Common myeloid progenitor, CD34-positive (primary cell): ENCODE results near the gene AMIGO1.

Experiments
- CTCF ChIA-PET: fragments of 350-600 bp; sonication (Branson Sonifier 250); formaldehyde crosslinking; loops from one replicate; lab custom pipeline; 2021; ENCODE audit warnings: antibody characterized with exemption; lab: Charles Lee
- POLR2A ChIA-PET: fragments of 350-600 bp; sonication (Branson Sonifier 250); formaldehyde crosslinking; loops from one replicate; lab custom pipeline; 2021; ENCODE audit warnings: antibody characterized with exemption; lab: Charles Lee
- DNase-seq, 3 donors: peaks; one replicate each; pipeline versions ENCODE4 v3.0.0 to v3.0.0-alpha.2; 2013
- H3K27ac ChIP-seq, 2 experiments: 1 replicate in 1 of 2; 2 replicates in 1 of 2; pipeline ENCODE4 v1.7.0; 2013; ENCODE audit warnings: inconsistent platforms in 2 of 2, low read length in 2 of 2, mild to moderate bottlenecking in 2 of 2, low read depth in 1 of 2, moderate library complexity in 1 of 2; ENCODE audit not compliant: severe bottlenecking in 2 of 2, insufficient read depth in 1 of 2, poor library complexity in 1 of 2
- H3K27me3 ChIP-seq, 5 experiments: replicated peaks in 2 of 5; 1 replicate in 3 of 5; 2 replicates in 2 of 5; pipeline versions ENCODE4 v1.6.1 to v1.7.0; 2013; ENCODE audit warnings: low read length in 4 of 5, mild to moderate bottlenecking in 2 of 5, moderate library complexity in 2 of 5, inconsistent platforms in 1 of 5; ENCODE audit not compliant: insufficient read depth in 5 of 5, control insufficient read depth in 4 of 5
- H3K36me3 ChIP-seq, 4 experiments: 1 replicate in 2 of 4; 2 replicates in 2 of 4; pipeline versions ENCODE4 v1.6.1 to v1.7.0; 2013; ENCODE audit warnings: low read length in 3 of 4, control low read depth in 1 of 4, mild to moderate bottlenecking in 1 of 4; ENCODE audit not compliant: control insufficient read depth in 4 of 4, insufficient read depth in 4 of 4
- H3K4me1 ChIP-seq, 4 experiments: 1 replicate in 3 of 4; 2 replicates in 1 of 4; pipeline versions ENCODE4 v1.6.1 to v1.7.1; 2013; ENCODE audit warnings: low read length in 3 of 4, mild to moderate bottlenecking in 3 of 4, control low read depth in 1 of 4, inconsistent platforms in 1 of 4, moderate library complexity in 1 of 4; ENCODE audit not compliant: control insufficient read depth in 4 of 4, insufficient read depth in 4 of 4; ENCODE audit errors: control extremely low read depth in 1 of 4
- H3K4me3 ChIP-seq, 7 experiments: 1 replicate in 4 of 7; 2 replicates in 3 of 7; pipeline versions ENCODE4 v1.5.1 to v1.7.0; 2013; ENCODE audit warnings: mild to moderate bottlenecking in 7 of 7, low read length in 6 of 7, moderate library complexity in 6 of 7, inconsistent platforms in 2 of 7, low read depth in 2 of 7, control low read depth in 1 of 7; ENCODE audit not compliant: insufficient read depth in 4 of 7, control insufficient read depth in 1 of 7; ENCODE audit errors: extremely low read depth in 1 of 7
- H3K9me3 ChIP-seq, 5 experiments: 1 replicate in 4 of 5; 2 replicates in 1 of 5; pipeline versions ENCODE4 v1.6.1 to v1.7.1; 2013; ENCODE audit warnings: low read length in 4 of 5, mild to moderate bottlenecking in 2 of 5, inconsistent platforms in 1 of 5, low read depth in 1 of 5, moderate library complexity in 1 of 5; ENCODE audit not compliant: control insufficient read depth in 4 of 5, insufficient read depth in 2 of 5; ENCODE audit errors: control extremely low read depth in 1 of 5
- WGBS: methylation state at CpG from one replicate; pipeline ENCODE4 v1.1.5; 2013; ENCODE audit not compliant: insufficient coverage; 5-methylcytosine and 5-hydroxymethylcytosine counted together

AMIGO1 gene

DNA sequence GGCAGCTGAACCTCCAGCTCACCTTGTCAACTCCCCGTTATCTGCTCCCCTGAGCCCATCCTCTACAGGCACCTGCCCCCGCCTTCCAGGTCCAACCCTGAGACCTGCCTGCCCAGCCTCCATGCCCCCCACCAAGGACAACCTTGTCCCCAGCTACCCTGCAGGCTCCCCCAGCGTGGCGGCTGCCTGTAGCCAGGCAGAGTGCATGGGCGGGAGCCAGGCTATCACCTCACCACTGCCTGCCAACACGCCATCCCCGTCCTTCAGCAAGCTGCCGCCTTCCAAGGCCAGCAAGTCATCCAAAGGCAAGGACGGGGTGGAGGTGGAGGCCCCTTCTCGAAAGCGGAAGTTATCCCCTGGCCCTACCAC, 18.6 kb downstream of the AMIGO1 start:
- no peak for DNase-seq
- no peaks in the 10 kb centered on the region for H3K27me3 ChIP-seq
- H3K4me1 ChIP-seq = peaks cover 0 to 16% (median 10%) of the 10 kb centered on the region in 4 experiments
- 99% methylated on average over 10 of the region's 11 CpGs for WGBS
- no peaks in the 10 kb centered on the region for H3K9me3 ChIP-seq
- peaks cover 0 to 37% (median 12%) of the 10 kb centered on the region in 4 experiments for H3K36me3 ChIP-seq
- H3K27ac ChIP-seq = no peak overlapping the region
- ChIA-PET POLR2A (interaction anchor here (1.0 kb wide), 1 partner anchor 22 kb away, joined by 4 read pairs; no protein-coding TSS in a partner anchor), CTCF (interaction anchor here (0.9 to 39.1 kb wide), 13 partner anchors 9 to 133 kb away, joined by 3 to 1203 read pairs (median 5); partner anchors contain the start of genes AMIGO1 and GPR61)
- H3K4me3 ChIP-seq = no peak overlapping the region

DNA sequence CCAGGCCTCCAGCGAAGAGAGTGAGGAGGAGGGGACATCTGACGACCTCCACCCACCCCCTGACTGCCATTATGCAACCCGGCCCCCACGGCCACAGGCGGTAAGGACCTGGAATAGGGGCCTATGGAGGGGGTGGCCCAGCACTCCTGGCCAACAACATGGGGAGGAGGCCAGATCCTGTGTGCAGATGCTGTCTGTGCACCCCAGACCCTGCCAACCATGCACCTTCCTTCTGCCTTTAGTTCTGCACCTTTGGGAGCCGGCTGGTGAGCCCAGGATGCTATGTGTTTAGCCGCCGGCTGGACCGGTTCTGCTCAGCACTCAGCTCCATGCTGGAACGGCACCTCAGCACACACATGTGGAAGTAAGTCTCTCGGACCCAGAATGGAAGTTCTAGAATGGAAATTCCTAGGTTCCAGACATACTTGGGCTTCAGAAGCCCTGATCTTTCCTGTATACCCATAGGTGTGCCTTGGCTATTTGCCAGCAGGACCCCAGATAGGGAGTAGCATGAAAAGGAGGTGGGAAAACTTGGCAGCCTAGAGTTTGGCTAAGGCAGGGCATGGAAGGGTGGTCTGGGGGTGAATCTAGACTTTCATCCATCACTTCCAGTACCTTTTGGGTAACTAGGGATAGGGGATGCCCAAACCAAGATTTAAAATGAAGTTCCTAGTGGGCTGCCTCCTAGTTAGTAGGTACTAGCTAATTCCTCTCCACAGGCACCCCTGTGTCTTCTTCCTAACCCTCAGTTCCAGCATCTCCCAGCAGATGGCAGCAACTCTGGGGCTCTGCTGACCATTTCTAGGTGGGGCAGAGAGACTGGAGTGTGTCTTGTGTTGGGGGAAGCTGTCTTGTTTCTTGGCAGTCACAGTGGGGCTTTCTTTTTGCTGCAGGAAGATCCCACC, 19.2 kb downstream of the AMIGO1 start:
- Histone ChIP-seq H3K27ac (no peak overlapping the region), H3K4me3 (no peak overlapping the region), H3K27me3 (no peaks in the 10 kb centered on the region), H3K4me1 (peaks cover 0 to 16% (median 11%) of the 10 kb centered on the region in 4 experiments), H3K36me3 (peaks cover 0 to 32% (median 11%) of the 10 kb centered on the region in 4 experiments), H3K9me3 (no peaks in the 10 kb centered on the region)
- CTCF ChIA-PET = interaction anchor here (0.6 to 39.1 kb wide), 13 partner anchors 8 to 508 kb away, joined by 3 to 1203 read pairs (median 5); partner anchors contain the start of genes AMIGO1 and GPR61
- peak; percentile 57 to 84 (median 73) for DNase-seq
- 91% methylated on average over 4 of the region's 11 CpGs for WGBS
- POLR2A ChIA-PET = interaction anchor here (1.0 kb wide), 1 partner anchor 21 kb away, joined by 4 read pairs; no protein-coding TSS in a partner anchor

DNA sequence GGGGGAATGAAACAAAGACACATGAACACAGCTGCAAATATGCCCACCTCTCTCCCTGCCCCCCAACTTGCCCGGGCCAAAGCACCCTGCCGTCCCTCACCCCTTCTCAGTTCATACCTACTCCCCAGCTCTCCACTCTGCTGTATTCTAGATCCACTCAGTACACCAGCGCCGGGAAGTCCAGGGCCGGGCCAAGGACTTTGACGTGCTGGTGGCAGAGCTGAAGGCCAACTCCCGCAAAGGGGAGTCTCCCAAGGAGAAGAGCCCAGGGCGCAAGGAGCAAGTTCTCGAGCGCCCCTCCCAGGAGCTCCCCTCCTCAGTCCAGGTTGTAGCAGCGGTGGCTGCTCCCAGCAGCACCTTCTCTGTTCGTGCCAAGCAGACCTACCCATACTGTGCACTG, 20.8 kb downstream of the AMIGO1 start:
- Histone ChIP-seq H3K27me3 (no peaks in the 10 kb centered on the region), H3K36me3 (peaks cover 0 to 32% (median 11%) of the 10 kb centered on the region in 4 experiments), H3K4me1 (peaks cover 0 to 15% (median 12%) of the 10 kb centered on the region in 4 experiments), H3K9me3 (no peaks in the 10 kb centered on the region), H3K27ac (no peak overlapping the region), H3K4me3 (no peak overlapping the region)
- no peak for DNase-seq
- WGBS = 96% methylated on average over 12 of the region's 12 CpGs
- ChIA-PET POLR2A (no interaction called here), CTCF (interaction anchor here (0.6 to 39.1 kb wide), 6 partner anchors 15 to 64 kb away, joined by 3 to 1203 read pairs (median 6); partner anchors contain the start of genes AMIGO1 and GPR61)

DNA sequence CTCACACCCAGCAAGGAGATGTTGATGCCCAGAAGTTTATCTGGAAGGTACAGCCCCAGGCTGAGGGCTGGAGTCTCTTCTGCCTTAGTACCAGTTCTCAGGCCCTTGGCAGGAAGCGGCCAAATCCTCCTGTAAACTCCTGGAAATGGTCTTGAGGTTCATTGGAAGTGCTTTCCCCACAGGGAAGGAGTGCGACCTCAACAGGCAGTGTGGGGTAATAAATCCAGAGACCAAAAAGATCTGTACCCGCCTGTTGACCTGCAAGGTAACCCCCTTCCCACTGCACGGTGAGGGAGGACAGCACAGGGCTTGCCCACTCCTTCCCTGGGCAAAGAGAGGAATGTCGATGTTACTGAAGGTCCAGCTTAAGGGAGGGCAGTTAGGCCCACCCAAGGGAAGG, 21.3 kb downstream of the AMIGO1 start:
- CTCF ChIA-PET = interaction anchor here (0.7 to 39.1 kb wide), 5 partner anchors 16 to 63 kb away, joined by 3 to 1203 read pairs (median 9); partner anchors contain the start of genes AMIGO1 and GPR61

DNA sequence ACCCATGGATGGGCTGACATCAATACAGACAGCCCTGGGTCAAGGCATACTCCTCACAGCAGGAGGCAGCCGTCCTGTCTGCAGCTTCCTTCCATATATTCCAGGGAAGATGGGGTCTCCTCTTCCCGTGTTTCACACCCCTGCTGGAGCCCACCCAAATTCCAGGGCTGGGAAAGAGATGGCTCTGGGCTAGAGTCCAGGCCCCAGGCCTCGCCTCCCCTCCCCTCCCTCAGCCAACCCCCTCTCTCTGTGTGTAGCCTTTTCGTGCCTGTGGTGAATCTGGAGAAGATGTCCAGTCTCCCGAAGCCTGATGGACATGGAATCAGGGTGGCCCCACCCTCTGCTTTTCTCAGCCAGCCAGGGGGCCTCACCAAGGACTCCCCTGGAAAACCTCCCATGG, 22.3 kb downstream of the AMIGO1 start:
- H3K4me1 ChIP-seq = peaks cover 0 to 19% (median 16%) of the 10 kb centered on the region in 4 experiments
- peaks cover 0 to 9% (median 0%) of the 10 kb centered on the region in 5 experiments for H3K27me3 ChIP-seq
- no peak overlapping the region for H3K27ac ChIP-seq
- CTCF ChIA-PET = interaction anchor here (18.0 to 39.1 kb wide), 2 partner anchors 17 to 47 kb away, joined by 232 to 1203 read pairs; partner anchors contain the start of genes AMIGO1 and GPR61
- 98% methylated on average over 4 of the region's 5 CpGs for WGBS
- no peak for DNase-seq
- H3K4me3 ChIP-seq = no peak overlapping the region
- POLR2A ChIA-PET = no interaction called here
- peaks cover 0 to 32% (median 11%) of the 10 kb centered on the region in 4 experiments for H3K36me3 ChIP-seq
- H3K9me3 ChIP-seq = no peaks in the 10 kb centered on the region

More for the DNA sequence above, 21.3 kb downstream of the AMIGO1 start:
- H3K4me1 ChIP-seq = peaks cover 0 to 14% (median 12%) of the 10 kb centered on the region in 4 experiments
- POLR2A ChIA-PET = no interaction called here
- 92% methylated on average over 4 of the region's 5 CpGs for WGBS
- DNase-seq = no peak
- no peak overlapping the region for H3K27ac ChIP-seq
- H3K36me3 ChIP-seq = peaks cover 0 to 32% (median 11%) of the 10 kb centered on the region in 4 experiments
- H3K27me3 ChIP-seq = peaks cover 0 to 1% (median 0%) of the 10 kb centered on the region in 5 experiments
- H3K4me3 ChIP-seq = no peak overlapping the region
- no peaks in the 10 kb centered on the region for H3K9me3 ChIP-seq

DNA sequence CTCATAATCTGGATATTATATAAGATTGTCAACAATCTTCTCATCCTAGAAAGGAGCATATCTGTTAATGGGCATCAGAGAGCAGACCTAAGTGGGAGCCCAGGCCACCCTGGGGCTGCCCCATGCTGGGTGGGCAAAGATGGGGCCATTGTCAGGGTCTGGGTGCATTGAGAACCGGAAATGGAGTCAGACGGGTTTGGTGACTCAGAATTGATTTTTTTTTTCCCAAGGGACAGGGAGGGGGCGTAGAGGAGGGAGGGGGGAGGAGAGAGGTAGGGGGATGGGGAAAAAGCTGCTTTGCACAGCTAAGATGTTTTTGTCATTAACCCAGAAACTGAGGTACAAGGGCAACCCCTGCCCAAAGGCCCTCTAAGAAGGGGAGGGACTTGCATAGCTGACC, 24.5 kb downstream of the AMIGO1 start:
- H3K9me3 ChIP-seq = no peaks in the 10 kb centered on the region
- ChIA-PET CTCF (interaction anchor here (1.7 to 39.1 kb wide), 3 partner anchors 9 to 49 kb away, joined by 8 to 1203 read pairs (median 232); partner anchors contain the start of genes AMIGO1, CYB561D1 and GPR61), POLR2A (no interaction called here)
- no peak for DNase-seq
- no CpG with 5 or more reads among the region's 3 CpGs for WGBS
- H3K27ac ChIP-seq = no peak overlapping the region
- H3K4me1 ChIP-seq = peaks cover 0 to 19% (median 16%) of the 10 kb centered on the region in 4 experiments
- H3K36me3 ChIP-seq = peaks cover 0 to 25% (median 9%) of the 10 kb centered on the region in 4 experiments
- peak overlapping the region in 3 of 7 experiments; percentile 73 to 90 (median 77) for H3K4me3 ChIP-seq
- peaks cover 0 to 25% (median 13%) of the 10 kb centered on the region in 5 experiments for H3K27me3 ChIP-seq
